ENCODE results near the gene GMIP.

GRCh38 chr19:19649155-19649554 is 5.7 kb upstream of the GMIP start:
- TF ChIP-seq POLR2AphosphoS5 (IDR thresholded peaks at IDR 0.05; ENCODE audit: low read depth, low read length) (no peak), POLR2A (IDR thresholded peaks at IDR 0.05; ENCODE audit: low read depth, low read length) (no peak), TAF1 (IDR thresholded peaks at IDR 0.05; ENCODE audit: low read depth, low read length) (no peak), SPI1 (IDR thresholded peaks at IDR 0.05; ENCODE audit: low read depth, low read length) (no peak), POU2F2 (IDR thresholded peaks at IDR 0.05; ENCODE audit: low read depth, low read length) (no peak), PAX5 (IDR thresholded peaks at IDR 0.05; ENCODE audit: insufficient read depth, low read length, severe bottlenecking) (no peak)
